Left lung (tissue), 10 donors: ENCODE results near the gene SPINDOC. TPM values are rescaled to one million over a fixed set of nuclear protein-coding genes. Genes with fewer than 3 reads are reported as not detected.

Experiments
- ATAC-seq: fragments of 200-7000 bp; cut with Tn5 transposase; one replicate; pipeline ENCODE4 v1.9.1; 2020; ENCODE audit warnings: moderate library complexity
- DNase-seq, 4 donors: peaks; one replicate each; pipeline ENCODE4 v3.0.0-alpha.2; 2013 to 2020
- H3K27ac ChIP-seq, 2 donors: fragments of 200-600 bp; sonication (generic) in 1 of 2; one replicate each; pipeline versions ENCODE4 v1.5.0 to v1.8.0; 2020 to 2021
- H3K27me3 ChIP-seq, 2 donors: fragments of 200-600 bp; sonication (generic) in 1 of 2; one replicate each; pipeline versions ENCODE4 v1.5.0 to v1.8.0; 2020 to 2021
- H3K36me3 ChIP-seq, 2 donors: fragments of 200-600 bp; sonication (generic) in 1 of 2; one replicate each; pipeline versions ENCODE4 v1.5.0 to v1.8.0; 2020 to 2021
- H3K4me1 ChIP-seq, 2 donors: fragments of 200-600 bp; one replicate each; pipeline ENCODE4 v1.8.0; 2021
- H3K4me3 ChIP-seq, 2 donors: fragments of 200-600 bp; sonication (generic) in 1 of 2; one replicate each; pipeline versions ENCODE4 v1.5.0 to v1.8.0; 2020 to 2021; ENCODE audit warnings: mild to moderate bottlenecking in 1 of 2
- H3K9me3 ChIP-seq, 2 donors: fragments of 200-600 bp; sonication (generic) in 1 of 2; one replicate each; pipeline versions ENCODE4 v1.5.0 to v1.8.0; 2020 to 2021
- intact Hi-C, 2 donors: fragments of 100-400 bp; cut with DNase I; formaldehyde crosslinking; loops; one replicate each; pipeline versions ENCODE4 v1.11.2 to v1.14.2; 2022
- polyA plus RNA-seq, 6 donors: library from polyadenylated mRNA; unstranded; fragments of 120-200 nt; gene quantifications; one replicate each; pipeline ENCODE4 v1.2.1, GENCODE V29; 2013; ENCODE audit not compliant: insufficient read length in 6 of 6
- total RNA-seq, 2 donors: library from RNA; stranded (reverse); fragmentation: NEBNext Ultra II Directional; extraction: Animal tissue kit (Norgen Biotek cat#: 25700); gene quantifications; one replicate each; pipeline ENCODE4 v1.2.1, GENCODE V29; 2021
- TF ChIP-seq, protein P1 (sequence below), 2 donors: fragments of 200-600 bp; sonication (generic) in 1 of 2; IDR thresholded peaks; one replicate each; pipeline versions ENCODE4 v1.5.0 to v1.8.0; 2021; ENCODE audit warnings: antibody characterized with exemption in 2 of 2
- donor health status: DM: no; HTN: yes; CAD: no.
- donor health status: DM: no; HTN: no; CAD: no.

The SPINDOC gene
- total and polyA plus RNA-seq, 8 donors, result 20.3 to 46.2 (median 34.4) TPM

GRCh38 chr11:63870351-63871140 is 57.3 kb downstream of the SPINDOC start:
- TF ChIP-seq, protein P1, sequence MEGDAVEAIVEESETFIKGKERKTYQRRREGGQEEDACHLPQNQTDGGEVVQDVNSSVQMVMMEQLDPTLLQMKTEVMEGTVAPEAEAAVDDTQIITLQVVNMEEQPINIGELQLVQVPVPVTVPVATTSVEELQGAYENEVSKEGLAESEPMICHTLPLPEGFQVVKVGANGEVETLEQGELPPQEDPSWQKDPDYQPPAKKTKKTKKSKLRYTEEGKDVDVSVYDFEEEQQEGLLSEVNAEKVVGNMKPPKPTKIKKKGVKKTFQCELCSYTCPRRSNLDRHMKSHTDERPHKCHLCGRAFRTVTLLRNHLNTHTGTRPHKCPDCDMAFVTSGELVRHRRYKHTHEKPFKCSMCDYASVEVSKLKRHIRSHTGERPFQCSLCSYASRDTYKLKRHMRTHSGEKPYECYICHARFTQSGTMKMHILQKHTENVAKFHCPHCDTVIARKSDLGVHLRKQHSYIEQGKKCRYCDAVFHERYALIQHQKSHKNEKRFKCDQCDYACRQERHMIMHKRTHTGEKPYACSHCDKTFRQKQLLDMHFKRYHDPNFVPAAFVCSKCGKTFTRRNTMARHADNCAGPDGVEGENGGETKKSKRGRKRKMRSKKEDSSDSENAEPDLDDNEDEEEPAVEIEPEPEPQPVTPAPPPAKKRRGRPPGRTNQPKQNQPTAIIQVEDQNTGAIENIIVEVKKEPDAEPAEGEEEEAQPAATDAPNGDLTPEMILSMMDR (IDR thresholded peaks at IDR 0.05), result no peak
- DNase-seq (no peak), ATAC-seq (no peak)
- intact Hi-C loops, result no loop called here
- peaks cover 68 to 97% of the 10 kb centered on the region in 2 donors for H3K4me1 ChIP-seq
- no peak overlapping the region for H3K4me3 ChIP-seq
- H3K27ac ChIP-seq, result peak overlapping the region; percentile 10 to 63
- no peaks in the 10 kb centered on the region for H3K9me3 ChIP-seq
- H3K27me3 ChIP-seq, result no peaks in the 10 kb centered on the region
- no peaks in the 10 kb centered on the region for H3K36me3 ChIP-seq

GRCh38 chr11:63871962-63872799 is 58.9 kb downstream of the SPINDOC start:
- DNase-seq (peak in 3 of 4 donors; percentile 57 to 93 (median 88)), ATAC-seq (peak; percentile 95)
- Histone ChIP-seq H3K36me3 (no peaks in the 10 kb centered on the region), H3K4me1 (peaks cover 53 to 84% of the 10 kb centered on the region in 2 donors), H3K4me3 (no peak overlapping the region), H3K27ac (peak overlapping the region; percentile 48 to 76), H3K9me3 (no peaks in the 10 kb centered on the region), H3K27me3 (no peaks in the 10 kb centered on the region)
- intact Hi-C loops, result no loop called here
- TF ChIP-seq, protein P1 (IDR thresholded peaks at IDR 0.05), result peak in 1 of 2 donors; percentile 60

DNA sequence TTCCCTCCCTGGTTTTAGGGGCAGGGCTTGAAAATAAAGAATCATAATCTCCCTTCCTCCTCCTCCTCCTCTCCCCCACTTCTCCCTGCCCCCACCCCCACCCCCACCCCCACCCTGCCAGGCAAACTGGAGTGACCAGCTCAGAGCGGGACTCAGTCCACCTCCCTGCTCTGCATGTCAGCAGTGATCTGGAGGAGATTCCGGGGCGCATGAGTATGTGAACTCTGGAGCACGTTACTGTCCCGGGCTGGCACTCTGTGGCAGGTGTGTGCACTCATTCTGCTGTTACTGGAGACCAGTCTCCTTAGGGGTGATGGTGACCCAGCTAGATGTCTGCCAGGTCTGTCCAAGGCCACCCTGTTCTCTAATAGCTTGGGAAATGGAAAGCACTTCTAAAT is 59.5 kb downstream of the SPINDOC start:
- H3K27ac ChIP-seq, result peak overlapping the region; percentile 48 to 76
- no peaks in the 10 kb centered on the region for H3K27me3 ChIP-seq
- intact Hi-C loops, result no loop called here
- H3K36me3 ChIP-seq, result no peaks in the 10 kb centered on the region
- no peak overlapping the region for H3K4me3 ChIP-seq
- H3K9me3 ChIP-seq, result no peaks in the 10 kb centered on the region
- H3K4me1 ChIP-seq, result peaks cover 49 to 82% of the 10 kb centered on the region in 2 donors
- TF ChIP-seq, protein P1 (IDR thresholded peaks at IDR 0.05), result no peak
- ATAC-seq (peak; percentile 43), DNase-seq (peak in 1 of 4 donors; percentile 56)

- intact Hi-C loops, result no loop called here
- peaks cover 49 to 77% of the 10 kb centered on the region in 2 donors for H3K4me1 ChIP-seq
- DNase-seq (no peak), ATAC-seq (no peak)
- no peaks in the 10 kb centered on the region for H3K36me3 ChIP-seq
- TF ChIP-seq, protein P1 (IDR thresholded peaks at IDR 0.05), result no peak
- H3K27ac ChIP-seq, result peak overlapping the region in 1 of 2 donors; percentile 76
- H3K4me3 ChIP-seq, result no peak overlapping the region
- no peaks in the 10 kb centered on the region for H3K27me3 ChIP-seq
- H3K9me3 ChIP-seq, result no peaks in the 10 kb centered on the region
Measured at GRCh38 chr11:63873311-63873710, 60.1 kb downstream of the SPINDOC start.

GRCh38 chr11:63874511-63874910 is 61.3 kb downstream of the SPINDOC start:
- H3K4me1 ChIP-seq, result peaks cover 40 to 74% of the 10 kb centered on the region in 2 donors
- intact Hi-C loops, result no loop called here

More at GRCh38 chr11:63874511-63874910, 61.3 kb downstream of the SPINDOC start:
- ATAC-seq, result no peak
- Histone ChIP-seq H3K9me3 (no peaks in the 10 kb centered on the region), H3K27me3 (no peaks in the 10 kb centered on the region), H3K36me3 (peaks cover 0 to 6% of the 10 kb centered on the region in 2 donors), H3K4me3 (no peak overlapping the region), H3K27ac (peak overlapping the region in 1 of 2 donors; percentile 76)
- no peak for DNase-seq
- TF ChIP-seq, protein P1 (IDR thresholded peaks at IDR 0.05), result no peak
